ENCODE results near the gene OGFOD3. TPM values are rescaled to one million over a fixed set of nuclear protein-coding genes. Genes with fewer than 3 reads are reported as not detected.
A peak's percentile ranks its signal among the peaks of the same experiment; 100 is the strongest.
"Not testable (repeated sequence)": the region's sequence is repeated elsewhere in the genome, so short reads cannot be mapped to it uniquely, and the experiment has no call there.

OGFOD3 gene
- total RNA-seq, 1 experiment from 2014 or later = 26.6 TPM

DNA sequence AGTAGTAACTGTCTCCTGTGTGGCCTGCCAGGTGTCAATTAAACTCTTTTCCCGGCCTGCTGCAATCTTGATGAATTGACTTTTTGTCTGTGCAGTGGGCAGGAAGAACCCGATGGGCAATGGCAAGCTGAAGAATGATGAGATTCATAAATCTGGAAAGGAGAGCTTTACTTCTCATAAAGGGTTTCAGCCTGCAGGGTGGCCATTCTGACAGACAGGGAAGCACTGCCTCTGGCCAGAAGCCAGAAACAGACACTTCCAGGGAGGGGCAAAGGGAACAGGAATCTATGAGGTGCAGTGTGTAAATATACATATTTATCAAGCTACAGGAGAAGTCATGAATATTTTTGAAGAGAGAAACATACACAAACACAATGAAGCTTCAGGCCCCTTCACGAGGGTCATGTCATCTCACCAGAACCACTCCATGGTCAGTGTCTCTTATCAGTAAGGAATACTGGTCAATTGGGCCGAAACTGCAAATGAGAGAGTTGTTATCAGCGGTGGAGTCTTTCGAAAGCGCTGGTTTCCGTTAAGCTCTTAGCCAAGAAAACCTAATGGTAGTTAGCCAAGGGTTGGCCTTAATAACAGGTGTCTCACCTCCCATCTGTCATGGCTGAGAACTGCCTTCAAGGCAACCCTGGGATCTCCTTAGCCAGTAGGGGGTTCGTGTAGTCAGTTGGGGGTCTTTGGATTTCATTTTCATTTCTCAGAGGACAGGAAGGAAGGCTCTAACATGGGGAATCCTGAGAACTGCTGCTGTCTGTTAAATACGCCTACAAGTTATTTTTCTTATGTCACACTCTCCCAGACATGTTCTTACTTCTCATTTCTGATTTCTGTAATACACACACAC is 38.9 kb upstream of the OGFOD3 start:
- peak overlapping the region; percentile 92 for H3K4me2 ChIP-seq
- peak overlapping the region; percentile 95 for H3K27ac ChIP-seq
- no peak for DNase-seq
- ChIA-PET POLR2A (ENCODE audit: unreplicated experiment) (interaction anchor here (0.5 kb wide), 1 partner anchor 561 kb away, joined by 10 read pairs; no protein-coding TSS in a partner anchor), CTCF (interaction anchor here (0.6 kb wide), 1 partner anchor 65 kb away, joined by 7 read pairs; no protein-coding TSS in a partner anchor)
- peaks cover 17% of the 10 kb centered on the region for H3F3A ChIP-seq (ENCODE audit: insufficient read depth, low read depth)
- peak overlapping the region; percentile 71 for H3K4me3 ChIP-seq
- no peaks in the 10 kb centered on the region for H3K36me3 ChIP-seq (ENCODE audit: low read depth)
- BruUV-seq (replicated peaks) = no TSS peak
- TF ChIP-seq, protein P1, sequence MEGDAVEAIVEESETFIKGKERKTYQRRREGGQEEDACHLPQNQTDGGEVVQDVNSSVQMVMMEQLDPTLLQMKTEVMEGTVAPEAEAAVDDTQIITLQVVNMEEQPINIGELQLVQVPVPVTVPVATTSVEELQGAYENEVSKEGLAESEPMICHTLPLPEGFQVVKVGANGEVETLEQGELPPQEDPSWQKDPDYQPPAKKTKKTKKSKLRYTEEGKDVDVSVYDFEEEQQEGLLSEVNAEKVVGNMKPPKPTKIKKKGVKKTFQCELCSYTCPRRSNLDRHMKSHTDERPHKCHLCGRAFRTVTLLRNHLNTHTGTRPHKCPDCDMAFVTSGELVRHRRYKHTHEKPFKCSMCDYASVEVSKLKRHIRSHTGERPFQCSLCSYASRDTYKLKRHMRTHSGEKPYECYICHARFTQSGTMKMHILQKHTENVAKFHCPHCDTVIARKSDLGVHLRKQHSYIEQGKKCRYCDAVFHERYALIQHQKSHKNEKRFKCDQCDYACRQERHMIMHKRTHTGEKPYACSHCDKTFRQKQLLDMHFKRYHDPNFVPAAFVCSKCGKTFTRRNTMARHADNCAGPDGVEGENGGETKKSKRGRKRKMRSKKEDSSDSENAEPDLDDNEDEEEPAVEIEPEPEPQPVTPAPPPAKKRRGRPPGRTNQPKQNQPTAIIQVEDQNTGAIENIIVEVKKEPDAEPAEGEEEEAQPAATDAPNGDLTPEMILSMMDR (conservative IDR thresholded peaks at IDR 0.05) = no peak
- TF ChIP-seq EZH2 (IDR thresholded peaks at IDR 0.05; ENCODE audit: low read depth) = no peak
- peak overlapping the region; percentile 75 for H2AFZ ChIP-seq
- intact Hi-C loops (cut with micrococcal nuclease; ENCODE audit: unreplicated experiment) = no loop called here
- H4K20me1 ChIP-seq (ENCODE audit: insufficient read depth) = no peaks in the 10 kb centered on the region
- no peaks in the 10 kb centered on the region for H3K9me3 ChIP-seq (ENCODE audit: insufficient read depth, low read depth)
- H3K27me3 ChIP-seq (ENCODE audit: insufficient read depth, low read depth) = no peaks in the 10 kb centered on the region
- H3K4me1 ChIP-seq (replicated peaks; ENCODE audit: insufficient read depth) = peaks cover 20% of the 10 kb centered on the region
- no peaks in the 10 kb centered on the region for H3K9me2 ChIP-seq (ENCODE audit: insufficient read depth)
- no peaks in the 10 kb centered on the region for H3K79me2 ChIP-seq (ENCODE audit: low read depth)

DNA sequence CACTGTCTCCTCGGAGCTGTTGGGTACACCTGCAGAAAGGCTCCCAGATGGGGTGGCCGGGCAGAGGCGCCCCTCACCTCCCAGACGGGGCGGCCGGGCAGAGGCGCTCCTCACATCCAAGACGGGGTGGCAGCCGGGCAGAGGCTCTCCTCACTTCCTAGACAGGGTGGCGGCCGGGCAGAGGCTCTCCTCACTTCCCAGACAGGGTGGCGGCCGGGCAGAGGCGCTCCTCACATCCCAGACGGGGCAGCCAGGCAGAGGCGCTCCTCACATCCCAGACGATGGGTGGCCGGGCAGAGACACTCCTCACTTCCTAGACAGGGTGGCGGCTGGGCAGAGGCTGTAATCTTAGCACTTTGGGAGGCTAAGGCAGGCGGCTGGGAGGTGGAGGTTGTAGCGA is 35.3 kb upstream of the OGFOD3 start:
- H3K4me2 ChIP-seq; H2AFZ ChIP-seq; POLR2A ChIA-PET (ENCODE audit: unreplicated experiment); H3F3A ChIP-seq (ENCODE audit: insufficient read depth, low read depth); H3K4me3 ChIP-seq; H3K27ac ChIP-seq; CTCF ChIA-PET; H3K27me3 ChIP-seq (ENCODE audit: insufficient read depth, low read depth); BruUV-seq (replicated peaks); intact Hi-C loops (cut with micrococcal nuclease; ENCODE audit: unreplicated experiment); H3K36me3 ChIP-seq (ENCODE audit: low read depth); DNase-seq; H3K9me3 ChIP-seq (ENCODE audit: insufficient read depth, low read depth); H4K20me1 ChIP-seq (ENCODE audit: insufficient read depth); H3K9me2 ChIP-seq (ENCODE audit: insufficient read depth): not testable (repeated sequence)
- Histone ChIP-seq H3K79me2 (ENCODE audit: low read depth) (peaks cover 10% of the 10 kb centered on the region; the same call in 1 of the 2 replicates), H3K4me1 (replicated peaks; ENCODE audit: insufficient read depth) (peaks cover 20% of the 10 kb centered on the region)

DNA sequence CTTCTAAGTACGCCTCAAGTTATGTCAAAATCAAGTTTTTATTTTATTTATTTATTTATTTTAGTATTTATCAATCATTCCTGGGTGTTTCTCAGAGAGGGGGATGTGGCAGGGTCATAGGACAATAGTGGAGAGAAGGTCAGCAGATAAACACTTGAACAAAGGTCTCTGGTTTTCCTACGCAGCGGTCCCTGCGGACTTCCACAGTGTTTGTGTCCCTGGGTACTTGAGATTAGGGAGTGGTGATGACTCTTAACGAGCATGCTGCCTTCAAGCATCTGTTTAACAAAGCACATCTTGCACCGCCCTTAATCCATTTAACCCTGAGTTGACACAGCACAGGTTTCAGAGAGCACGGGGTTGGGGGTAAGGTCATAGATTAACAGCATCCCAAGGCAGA is 34.8 kb upstream of the OGFOD3 start:
- peaks cover 10% of the 10 kb centered on the region; the same call in 1 of the 2 replicates for H3K79me2 ChIP-seq (ENCODE audit: low read depth)
- DNase-seq; H3K36me3 ChIP-seq (ENCODE audit: low read depth); POLR2A ChIA-PET (ENCODE audit: unreplicated experiment); H3K4me2 ChIP-seq; H3K9me2 ChIP-seq (ENCODE audit: insufficient read depth); BruUV-seq (replicated peaks); H3K27ac ChIP-seq; H3K27me3 ChIP-seq (ENCODE audit: insufficient read depth, low read depth); H4K20me1 ChIP-seq (ENCODE audit: insufficient read depth); H3K9me3 ChIP-seq (ENCODE audit: insufficient read depth, low read depth); H3F3A ChIP-seq (ENCODE audit: insufficient read depth, low read depth); intact Hi-C loops (cut with micrococcal nuclease; ENCODE audit: unreplicated experiment); H3K4me3 ChIP-seq; CTCF ChIA-PET; H2AFZ ChIP-seq: not testable (repeated sequence)
- H3K4me1 ChIP-seq (replicated peaks; ENCODE audit: insufficient read depth) = peaks cover 20% of the 10 kb centered on the region

DNA sequence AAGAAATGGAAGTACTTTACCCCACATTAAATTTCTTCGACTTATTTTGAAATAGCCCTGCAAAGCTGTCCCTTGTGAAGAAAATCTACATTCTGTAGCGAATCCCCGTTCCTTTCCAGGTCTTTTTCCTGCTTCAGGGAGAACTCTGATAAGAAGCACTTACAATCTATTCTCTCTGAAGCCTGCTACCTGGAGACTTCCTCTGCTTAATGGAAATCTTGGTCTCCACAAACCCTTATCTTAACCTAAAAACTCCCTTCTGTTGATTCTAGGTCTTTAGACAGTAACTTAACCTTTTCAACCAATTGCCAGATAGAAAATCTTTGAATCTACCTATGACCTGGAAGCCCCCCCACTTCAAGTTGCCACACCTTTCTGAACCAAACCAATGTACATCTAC is 33.8 kb upstream of the OGFOD3 start:
- peaks cover 1% of the 10 kb centered on the region; the same call in 1 of the 2 replicates for H3F3A ChIP-seq (ENCODE audit: insufficient read depth, low read depth)
- intact Hi-C loops (cut with micrococcal nuclease; ENCODE audit: unreplicated experiment) = no loop called here
- no TSS peak for BruUV-seq (replicated peaks)
- peaks cover 14% of the 10 kb centered on the region for H3K4me1 ChIP-seq (replicated peaks; ENCODE audit: insufficient read depth)
- CTCF ChIA-PET = no interaction called here
- peaks cover 10% of the 10 kb centered on the region; the same call in 1 of the 2 replicates for H3K79me2 ChIP-seq (ENCODE audit: low read depth)
- no peak overlapping the region for H3K27ac ChIP-seq
- H3K9me2 ChIP-seq (ENCODE audit: insufficient read depth) = no peaks in the 10 kb centered on the region
- no peak for DNase-seq
- H2AFZ ChIP-seq = no peak overlapping the region
- POLR2A ChIA-PET (ENCODE audit: unreplicated experiment) = no interaction called here
- no peaks in the 10 kb centered on the region for H3K9me3 ChIP-seq (ENCODE audit: insufficient read depth, low read depth)
- no peak overlapping the region for H3K4me3 ChIP-seq
- no peaks in the 10 kb centered on the region for H3K27me3 ChIP-seq (ENCODE audit: insufficient read depth, low read depth)
- no peak overlapping the region for H3K4me2 ChIP-seq
- no peaks in the 10 kb centered on the region for H3K36me3 ChIP-seq (ENCODE audit: low read depth)
- no peaks in the 10 kb centered on the region for H4K20me1 ChIP-seq (ENCODE audit: insufficient read depth)
- no peak for TF ChIP-seq EZH2 (IDR thresholded peaks at IDR 0.05; ENCODE audit: low read depth)
- TF ChIP-seq, protein P1 (conservative IDR thresholded peaks at IDR 0.05) = no peak

All from PC-9 (cell line).